Skeletal muscle cell (primary cell): ENCODE measurements around the gene INSR.

Source experiments
- DNase-seq: peaks from one replicate; pipeline ENCODE4 v3.0.0-alpha.2; 2010; ENCODE audit warnings: low read depth
- H3K4me3 ChIP-seq: 2 replicates; pipeline ENCODE4 v1.5.1; 2011; ENCODE audit warnings: low read depth, mild to moderate bottlenecking, control low read depth, low read length, moderate library complexity

Gene INSR

GRCh38 chr19:7301525-7301924, 7.3 kb upstream of the INSR start:
- H3K4me3 ChIP-seq, result no peak overlapping the region
- no peak for DNase-seq

- no peak overlapping the region for H3K4me3 ChIP-seq
- DNase-seq, result no peak
Observed at GRCh38 chr19:7297742-7298141, 3.5 kb upstream of the INSR start.

GRCh38 chr19:7295912-7296536, 1.8 kb upstream of the INSR start:
- H3K4me3 ChIP-seq, result no peak overlapping the region
- no peak for DNase-seq

GRCh38 chr19:7294558-7295212, 471 bp upstream of the INSR start:
- DNase-seq, result peak; percentile 1
- peak overlapping the region; percentile 69 for H3K4me3 ChIP-seq

GRCh38 chr19:7292950-7293761, 1.1 kb downstream of the INSR start:
- peak overlapping the region; percentile 69 for H3K4me3 ChIP-seq
- DNase-seq, result no peak

- no peak for DNase-seq
Observed at GRCh38 chr19:7292352-7292949, 1.8 kb downstream of the INSR start.

GRCh38 chr19:7288977-7289376, 5.2 kb downstream of the INSR start:
- DNase-seq, result no peak
- H3K4me3 ChIP-seq, result no peak overlapping the region

More at GRCh38 chr19:7292352-7292949, 1.8 kb downstream of the INSR start:
- no peak overlapping the region for H3K4me3 ChIP-seq

- no peak for DNase-seq
- H3K4me3 ChIP-seq, result no peak overlapping the region
Observed at GRCh38 chr19:7288131-7288530, 6.1 kb downstream of the INSR start.

- no peak for DNase-seq
- no peak overlapping the region for H3K4me3 ChIP-seq
Observed at GRCh38 chr19:7287722-7288121, 6.5 kb downstream of the INSR start.

GRCh38 chr19:7280940-7281666, 13.1 kb downstream of the INSR start:
- no peak overlapping the region for H3K4me3 ChIP-seq
- no peak for DNase-seq

GRCh38 chr19:7272856-7273578, 21.2 kb downstream of the INSR start:
- no peak for DNase-seq
- H3K4me3 ChIP-seq, result no peak overlapping the region

- no peak for DNase-seq
- no peak overlapping the region for H3K4me3 ChIP-seq
Observed at GRCh38 chr19:7268705-7269098, 25.5 kb downstream of the INSR start.

- no peak overlapping the region for H3K4me3 ChIP-seq
- no peak for DNase-seq
Observed at GRCh38 chr19:7267792-7268704, 26.2 kb downstream of the INSR start.

GRCh38 chr19:7266832-7267231, 27.4 kb downstream of the INSR start:
- no peak overlapping the region for H3K4me3 ChIP-seq
- no peak for DNase-seq

- no peak overlapping the region for H3K4me3 ChIP-seq
- no peak for DNase-seq
Observed at GRCh38 chr19:7265963-7266362, 28.3 kb downstream of the INSR start.

- no peak for DNase-seq
- H3K4me3 ChIP-seq, result no peak overlapping the region
Observed at GRCh38 chr19:7264858-7265257, 29.4 kb downstream of the INSR start.

GRCh38 chr19:7263521-7263920, 30.7 kb downstream of the INSR start:
- no peak for DNase-seq
- H3K4me3 ChIP-seq, result no peak overlapping the region

GRCh38 chr19:7263066-7263465, 31.1 kb downstream of the INSR start:
- H3K4me3 ChIP-seq, result no peak overlapping the region
- DNase-seq, result no peak
